GM19240 (cell line): Measurements from ENCODE around the gene IFT27.
"Not testable (repeated sequence)": the region's sequence is repeated elsewhere in the genome, so short reads cannot be mapped to it uniquely, and the experiment has no call there.

Experiments
- DNase-seq: peaks from one replicate; pipeline ENCODE4 v3.0.0; 2011; ENCODE audit warnings: low spot score; ENCODE audit not compliant: insufficient read length

The IFT27 gene

DNA sequence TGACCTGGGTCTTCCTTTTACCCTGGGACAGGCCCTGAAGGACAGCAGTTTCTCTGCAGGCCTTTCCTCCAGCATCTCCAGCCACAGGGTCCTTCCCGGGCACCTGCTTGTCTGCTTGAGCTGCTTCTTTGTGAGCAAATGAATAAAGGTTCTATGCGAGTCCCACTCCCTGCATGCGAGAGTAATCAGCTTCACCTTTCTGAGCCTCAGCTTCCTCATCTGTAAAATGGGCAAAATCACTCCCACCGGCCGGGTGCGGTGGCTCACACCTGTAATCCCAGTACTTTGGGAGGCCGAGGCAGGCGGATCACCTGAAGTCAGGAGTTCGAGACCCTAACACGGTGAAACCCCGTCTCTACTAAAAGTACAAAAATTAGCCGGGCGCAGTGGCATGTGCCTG is 31.1 kb downstream of the IFT27 start:
- no peak for DNase-seq

DNA sequence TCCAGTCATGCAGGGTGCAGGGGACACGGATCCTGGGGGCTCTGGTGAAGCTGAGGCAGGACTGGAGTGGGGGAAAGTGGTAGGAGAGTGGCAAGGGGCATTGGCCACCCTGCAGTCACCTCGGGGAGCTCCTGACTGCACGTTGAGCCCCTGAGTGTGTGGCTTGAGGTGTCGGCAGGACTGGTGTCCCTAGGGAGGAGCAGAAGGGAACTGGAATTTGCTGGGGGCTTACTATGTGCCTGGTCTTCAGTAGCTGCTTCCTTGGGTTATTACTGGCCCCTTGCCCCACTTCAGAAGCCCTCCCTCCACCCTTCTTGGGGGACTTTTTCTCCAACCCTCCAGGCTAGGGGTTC is 31.5 kb downstream of the IFT27 start:
- no peak for DNase-seq

GRCh38 chr22:36743591-36744412 is 32.1 kb downstream of the IFT27 start:
- no peak for DNase-seq

GRCh38 chr22:36743011-36743410 is 32.9 kb downstream of the IFT27 start:
- no peak for DNase-seq

DNA sequence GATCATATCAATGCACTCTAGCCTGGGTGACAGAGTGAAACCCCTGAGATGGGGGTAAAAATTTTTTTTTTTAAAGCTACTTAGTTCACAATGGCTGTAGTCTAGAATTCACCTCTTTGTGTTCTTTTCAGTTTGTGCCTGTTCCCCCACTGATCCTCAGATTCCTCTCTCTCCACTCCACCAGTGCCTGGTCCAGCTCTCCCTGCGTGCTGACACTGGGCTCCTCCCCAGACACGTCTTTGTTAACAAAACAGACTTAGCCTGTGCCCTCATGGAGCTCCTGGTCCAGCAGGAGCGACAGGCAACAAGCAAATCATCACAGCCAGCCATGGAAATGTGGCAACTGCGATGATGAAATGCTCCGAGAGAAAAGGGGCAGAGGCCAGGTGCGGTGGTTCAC is 34.0 kb downstream of the IFT27 start:
- no peak for DNase-seq

DNA sequence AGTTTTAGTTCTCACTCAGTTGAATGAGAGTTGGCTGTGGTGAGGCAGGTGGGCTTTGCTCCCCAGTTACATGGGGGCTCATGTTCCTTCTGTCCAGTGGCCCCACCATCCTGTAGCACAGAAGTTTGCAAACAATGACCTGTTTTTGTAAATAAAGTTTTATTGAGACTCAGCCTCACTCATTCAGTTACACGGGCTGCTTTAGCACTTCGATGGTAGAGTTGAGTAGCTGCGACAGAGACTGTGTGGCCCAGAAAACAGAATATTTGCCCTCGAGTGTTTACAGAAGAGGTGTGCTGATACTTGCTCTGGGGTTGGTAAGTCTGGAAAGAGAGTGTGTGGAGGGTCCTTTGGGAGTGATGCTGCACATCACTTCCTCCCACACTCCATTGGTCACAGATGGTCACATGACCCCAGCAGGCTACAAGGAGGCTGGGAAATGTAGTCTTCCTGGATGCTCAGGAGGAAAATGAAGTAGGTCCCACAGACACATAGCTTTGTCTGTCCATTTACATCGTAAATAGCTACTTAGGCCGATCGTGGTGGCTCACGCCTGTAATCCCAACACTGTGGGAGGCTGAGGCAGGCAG is 34.6 kb downstream of the IFT27 start:
- DNase-seq: peak; percentile 43

DNA sequence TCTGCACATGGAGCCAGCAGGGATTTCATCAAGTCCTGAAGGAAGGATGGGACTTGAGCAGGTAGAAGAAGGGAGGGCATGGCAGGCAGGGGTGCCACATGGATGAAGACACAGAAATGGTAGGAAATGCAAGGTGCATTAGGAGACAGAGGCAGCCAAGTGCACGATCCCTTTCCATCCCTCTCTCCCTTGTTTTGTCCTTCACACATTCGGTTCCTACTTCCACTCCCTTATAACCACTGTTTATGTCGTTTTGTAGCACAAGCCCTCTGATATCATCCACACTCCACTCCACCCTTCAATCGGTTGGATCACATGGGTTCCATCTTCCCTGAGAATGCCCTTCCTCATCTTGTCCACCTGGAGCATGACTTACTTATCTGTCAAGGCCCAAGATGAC is 35.2 kb downstream of the IFT27 start:
- DNase-seq: no peak

GRCh38 chr22:36739185-36739584 is 36.7 kb downstream of the IFT27 start:
- no peak for DNase-seq

- no peak for DNase-seq
These were observed 37.4 kb downstream of the IFT27 start for GRCh38 chr22:36738416-36739020.

DNA sequence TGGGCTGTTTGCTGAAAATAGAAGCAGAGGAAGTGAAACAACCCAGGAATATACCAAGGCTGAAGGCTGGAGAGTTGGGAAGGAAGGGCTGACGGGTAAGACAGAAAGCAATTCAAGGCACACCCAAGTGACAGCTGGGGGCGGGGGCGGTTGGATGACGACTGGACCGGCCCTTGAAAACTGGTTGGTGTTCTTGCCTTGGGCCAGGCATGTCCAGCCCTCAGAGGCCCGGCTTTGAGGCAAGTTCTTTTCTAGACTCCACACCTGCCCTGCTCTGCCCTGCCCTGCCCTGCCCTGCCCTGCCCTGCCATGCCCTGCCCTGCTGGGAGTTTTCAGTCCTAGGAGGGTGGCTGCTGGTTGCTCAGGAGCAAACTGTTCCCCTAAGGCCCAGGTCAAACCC is 38.1 kb downstream of the IFT27 start:
- no peak for DNase-seq

- no peak for DNase-seq
These were observed 39.1 kb downstream of the IFT27 start for GRCh38 chr22:36736701-36737320.

DNA sequence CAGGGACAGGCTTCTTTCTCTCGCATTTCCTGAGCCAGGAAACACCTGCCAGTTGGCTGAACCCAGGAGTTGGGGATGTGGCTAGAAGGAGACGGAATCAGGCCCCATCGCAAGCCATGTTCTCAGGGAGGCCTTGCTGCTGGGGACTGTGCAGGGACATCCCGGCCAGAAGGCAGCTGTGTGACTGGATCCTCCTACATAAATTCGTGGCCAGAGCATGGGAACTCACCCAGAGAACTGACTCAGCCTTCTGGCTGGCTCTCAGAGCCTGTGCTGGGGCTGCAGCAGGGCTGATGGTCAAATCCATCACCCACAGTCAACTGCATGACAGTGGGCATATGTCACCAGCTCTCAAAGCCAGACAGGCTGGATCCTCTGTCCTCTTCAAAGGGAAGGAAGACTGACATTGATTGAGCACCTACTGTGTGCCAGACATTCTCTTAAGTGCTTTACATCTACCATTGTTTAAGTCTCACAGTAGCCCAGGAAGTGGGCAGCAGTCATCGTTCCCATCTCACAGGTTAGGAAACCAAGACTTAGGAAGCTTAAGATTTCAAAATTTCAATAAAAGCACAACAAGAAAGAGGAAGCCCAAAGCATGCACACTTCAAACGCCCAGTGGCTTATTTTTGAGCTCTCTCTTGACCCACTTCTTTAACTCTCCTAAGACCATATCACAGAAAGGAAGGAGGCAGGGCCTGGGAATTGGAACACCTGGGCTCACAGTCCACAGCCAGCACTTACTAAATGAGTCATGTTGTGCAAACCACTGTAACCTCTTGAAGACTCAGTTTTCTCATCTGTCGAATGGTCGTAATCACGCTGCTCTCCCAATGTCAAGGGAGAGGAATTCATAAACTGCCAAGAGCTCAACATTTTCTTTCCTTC is 41.5 kb downstream of the IFT27 start:
- peak; percentile 22 for DNase-seq

DNA sequence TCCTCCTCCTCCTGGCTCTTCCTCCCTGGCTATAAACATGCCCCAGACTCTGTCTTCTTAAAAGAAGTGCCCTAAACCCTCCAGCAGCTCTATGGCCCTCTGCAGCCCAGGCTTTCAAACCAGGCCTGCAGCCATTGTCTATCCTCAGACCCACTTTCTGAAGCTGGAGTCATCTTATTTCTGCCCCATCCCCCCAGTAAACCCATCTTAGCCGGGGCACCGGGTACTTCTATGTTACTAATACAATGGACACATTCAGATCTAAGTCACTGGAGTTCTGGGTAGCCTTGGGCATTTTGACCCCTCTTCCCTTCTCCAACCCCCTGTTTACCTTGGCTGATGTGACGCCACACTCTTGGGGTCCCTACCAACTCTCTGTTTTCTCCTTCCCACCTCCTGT is 42.6 kb downstream of the IFT27 start:
- DNase-seq: no peak

DNA sequence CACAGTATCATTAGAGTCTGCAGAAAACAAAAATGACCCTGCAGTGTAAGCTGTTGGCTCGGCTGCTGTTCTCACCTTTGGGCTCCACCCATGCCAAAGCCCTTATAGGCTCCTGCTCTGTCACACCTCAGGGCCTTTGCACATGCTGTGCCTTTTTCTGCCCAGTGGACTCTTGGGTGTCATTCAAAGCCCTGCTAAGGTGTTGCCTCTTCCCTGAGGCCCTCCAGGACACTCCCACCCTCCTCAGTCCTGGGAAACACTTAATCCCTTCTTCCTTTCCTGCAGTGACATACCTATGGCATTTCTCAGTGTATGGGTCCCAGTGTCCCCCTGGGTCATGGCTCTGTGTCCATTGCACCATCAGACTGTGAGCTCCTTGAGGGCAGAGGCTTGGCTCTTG is 43.3 kb downstream of the IFT27 start:
- DNase-seq: no peak

DNA sequence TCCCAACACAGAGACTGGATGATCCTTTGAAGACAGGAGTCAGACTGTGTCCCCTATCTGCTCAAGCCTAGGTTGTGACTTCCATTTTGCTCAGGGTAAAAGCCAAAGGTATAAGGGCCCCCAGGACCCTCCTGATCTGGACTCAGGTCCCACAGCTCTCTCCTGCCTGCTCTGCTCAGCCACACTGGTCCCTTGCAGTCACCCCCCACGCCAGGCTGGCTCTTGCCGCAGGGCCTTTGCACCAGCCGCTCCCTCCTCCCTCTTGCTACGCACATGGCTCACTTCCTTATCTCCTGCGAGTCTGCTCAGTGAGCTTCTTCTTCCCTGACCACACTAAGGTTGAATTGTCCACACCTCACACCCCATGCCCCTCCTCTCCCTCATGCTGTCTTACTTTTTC is 44.0 kb downstream of the IFT27 start:
- DNase-seq: no peak

DNA sequence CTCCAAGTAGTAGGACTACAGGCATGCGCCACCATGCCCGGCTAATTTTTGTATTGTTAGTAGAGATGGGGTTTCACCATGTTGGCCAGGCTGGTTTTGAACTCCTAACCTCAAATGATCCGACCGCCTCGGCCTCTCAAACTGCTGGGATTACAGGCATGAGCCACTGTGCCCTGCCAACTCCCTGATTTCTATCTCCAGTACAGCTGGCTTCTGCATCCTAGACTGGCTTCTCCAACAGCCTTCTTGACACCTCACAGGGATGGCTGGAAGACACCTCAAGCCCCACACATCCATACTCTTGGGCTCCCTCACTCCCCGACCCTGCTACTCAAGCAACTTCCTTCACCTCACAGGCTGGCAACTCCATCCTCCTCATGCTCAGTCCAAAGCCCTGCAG is 44.6 kb downstream of the IFT27 start:
- not testable (repeated sequence) for DNase-seq

- DNase-seq: no peak
These were observed 45.6 kb downstream of the IFT27 start for GRCh38 chr22:36730176-36730858.

- DNase-seq: no peak
These were observed 46.6 kb downstream of the IFT27 start for GRCh38 chr22:36729321-36729720.

- DNase-seq: no peak
These were observed 47.4 kb downstream of the IFT27 start for GRCh38 chr22:36728505-36728904.

- DNase-seq: no peak
These were observed 47.9 kb downstream of the IFT27 start for GRCh38 chr22:36727927-36728488.
